HL-60 (cell line): ENCODE results near the gene ADNP.

Experiments used
- DNase-seq, 2 experiments: peaks; one replicate each; pipeline ENCODE4 v3.0.0-alpha.2; 2010 to 2020; ENCODE audit warnings: low read depth in 1 of 2, low spot score in 1 of 2
- H3K27ac ChIP-seq: fragments of 250-450 bp; sonication (Bioruptor Pico); replicated peaks from 2 replicates; pipeline ENCODE4 v1.5.1; 2020; ENCODE audit warnings: mild to moderate bottlenecking, moderate library complexity
- H3K27me3 ChIP-seq: fragments of 250-450 bp; sonication (Bioruptor Pico); 2 replicates; pipeline ENCODE4 v1.5.1; 2021; ENCODE audit warnings: mild to moderate bottlenecking, moderate library complexity; ENCODE audit not compliant: insufficient read depth, poor library complexity, severe bottlenecking
- H3K4me3 ChIP-seq: replicated peaks from 2 replicates; pipeline ENCODE4 v1.5.1; 2011; ENCODE audit warnings: mild to moderate bottlenecking, control low read depth, low read length; ENCODE audit not compliant: insufficient read depth
- CTCF ChIP-seq: IDR thresholded peaks from one replicate; pipeline ENCODE4 v1.5.1; 2011; ENCODE audit warnings: low read length, control low read depth, inconsistent platforms; ENCODE audit not compliant: insufficient read depth
- GABPA ChIP-seq: IDR thresholded peaks from 2 replicates; pipeline ENCODE4 v1.6.1; 2012; ENCODE audit warnings: low read depth
- POLR2AphosphoS5 ChIP-seq: IDR thresholded peaks from 2 replicates; pipeline ENCODE4 v1.6.1; 2012; ENCODE audit warnings: low read depth
- REST ChIP-seq: IDR thresholded peaks from 2 replicates; pipeline ENCODE4 v1.6.1; 2012; ENCODE audit warnings: low read depth; ENCODE audit not compliant: insufficient replicate concordance
- SPI1 ChIP-seq: IDR thresholded peaks from 2 replicates; pipeline ENCODE4 v1.6.1; 2012; ENCODE audit warnings: low read depth, mild to moderate bottlenecking, borderline replicate concordance

Gene ADNP

GRCh38 chr20:50856475-50857041 lies 74.7 kb downstream of the ADNP start:
- H3K27me3 ChIP-seq, result no peaks in the 10 kb centered on the region
- H3K4me3 ChIP-seq, result no peak overlapping the region
- H3K27ac ChIP-seq, result no peak overlapping the region
- TF ChIP-seq GABPA (no peak), POLR2AphosphoS5 (no peak), REST (no peak)
- DNase-seq, result no peak

GRCh38 chr20:50855498-50856474 lies 75.5 kb downstream of the ADNP start:
- Histone ChIP-seq H3K27me3 (no peaks in the 10 kb centered on the region), H3K4me3 (no peak overlapping the region), H3K27ac (no peak overlapping the region)
- no peak for DNase-seq
- TF ChIP-seq GABPA, result no peak
- TF ChIP-seq SPI1, result no peak
- no peak for TF ChIP-seq REST
- no peak for TF ChIP-seq CTCF
- TF ChIP-seq POLR2AphosphoS5, result no peak

GRCh38 chr20:50854506-50855249 lies 76.6 kb downstream of the ADNP start:
- DNase-seq, result no peak
- no peak overlapping the region for H3K27ac ChIP-seq
- TF ChIP-seq CTCF (no peak), GABPA (no peak), SPI1 (no peak), REST (no peak), POLR2AphosphoS5 (no peak)
- no peak overlapping the region for H3K4me3 ChIP-seq
- H3K27me3 ChIP-seq, result no peaks in the 10 kb centered on the region
